SK-N-SH treated with all-trans-retinoic acid at 6 μM for 48 hours (cell line): Measurements from ENCODE around the gene NAT8.
"Not testable (repeated sequence)": the region's sequence is repeated elsewhere in the genome, so short reads cannot be mapped to it uniquely, and the experiment has no call there.

ENCODE experiments used
- BACH2 ChIP-seq: fragments of 250-450 bp; sonication (Bioruptor Pico); IDR thresholded peaks from 2 replicates; pipeline ENCODE4 v1.9.0; 2021; ENCODE audit warnings: mild to moderate bottlenecking, borderline replicate concordance
- CREB5 ChIP-seq: fragments of 250-450 bp; sonication (Bioruptor Pico); IDR thresholded peaks from 2 replicates; pipeline ENCODE4 v1.5.1; 2020; ENCODE audit warnings: low read depth, mild to moderate bottlenecking, moderate library complexity
- CSDC2 ChIP-seq: fragments of 250-450 bp; sonication (Bioruptor Pico); IDR thresholded peaks from 2 replicates; pipeline ENCODE4 v1.5.0; 2020; ENCODE audit warnings: mild to moderate bottlenecking, moderate library complexity
- ISL1 ChIP-seq: fragments of 250-450 bp; sonication (Bioruptor Pico); IDR thresholded peaks from 2 replicates; pipeline ENCODE4 v2.1.2; 2022; ENCODE audit warnings: mild to moderate bottlenecking, moderate library complexity
- SNAI2 ChIP-seq: fragments of 250-450 bp; sonication (Bioruptor Pico); IDR thresholded peaks from 2 replicates; pipeline ENCODE4 v1.5.0; 2020; ENCODE audit warnings: mild to moderate bottlenecking, moderate library complexity
- TCF4 ChIP-seq: fragments of 250-450 bp; sonication (Bioruptor Pico); IDR thresholded peaks from 2 replicates; pipeline ENCODE4 v1.8.0; 2021; ENCODE audit warnings: mild to moderate bottlenecking, moderate library complexity, borderline replicate concordance
- TOX ChIP-seq: fragments of 250-450 bp; sonication (Bioruptor Pico); IDR thresholded peaks from 2 replicates; pipeline ENCODE4 v1.8.0; 2021; ENCODE audit warnings: mild to moderate bottlenecking, moderate library complexity, borderline replicate concordance
- ZC3H10 ChIP-seq: fragments of 250-450 bp; sonication (Bioruptor Pico); IDR thresholded peaks from 2 replicates; pipeline ENCODE4 v1.5.1; 2021; ENCODE audit warnings: mild to moderate bottlenecking, moderate library complexity
- ZFP3 ChIP-seq: fragments of 250-450 bp; sonication (Bioruptor Pico); IDR thresholded peaks from 2 replicates; pipeline ENCODE4 v1.5.0; 2020; ENCODE audit warnings: mild to moderate bottlenecking, moderate library complexity
- ZFP30 ChIP-seq: fragments of 450-650 bp; formaldehyde crosslinking; IDR thresholded peaks from 2 replicates; pipeline ENCODE4 v1.5.0; 2022; ENCODE audit warnings: mild to moderate bottlenecking, moderate library complexity
- TF ChIP-seq, protein P1 (sequence below): fragments of 250-450 bp; sonication (Bioruptor Pico); IDR thresholded peaks from 2 replicates; pipeline ENCODE4 v1.8.0; 2020; ENCODE audit warnings: mild to moderate bottlenecking, moderate library complexity, borderline replicate concordance

GRCh38 chr2:73690372-73691088 is 48.3 kb upstream of the NAT8 start:
- not testable (repeated sequence) for TF ChIP-seq ZFP3 (CRISPR knock-in tag); CREB5 (CRISPR knock-in tag); CSDC2 (CRISPR knock-in tag); ZC3H10 (CRISPR knock-in tag); ZFP30 (CRISPR knock-in tag); SNAI2 (CRISPR knock-in tag); ISL1; TCF4 (CRISPR knock-in tag); TOX; BACH2 (CRISPR knock-in tag)
- TF ChIP-seq, protein P1, sequence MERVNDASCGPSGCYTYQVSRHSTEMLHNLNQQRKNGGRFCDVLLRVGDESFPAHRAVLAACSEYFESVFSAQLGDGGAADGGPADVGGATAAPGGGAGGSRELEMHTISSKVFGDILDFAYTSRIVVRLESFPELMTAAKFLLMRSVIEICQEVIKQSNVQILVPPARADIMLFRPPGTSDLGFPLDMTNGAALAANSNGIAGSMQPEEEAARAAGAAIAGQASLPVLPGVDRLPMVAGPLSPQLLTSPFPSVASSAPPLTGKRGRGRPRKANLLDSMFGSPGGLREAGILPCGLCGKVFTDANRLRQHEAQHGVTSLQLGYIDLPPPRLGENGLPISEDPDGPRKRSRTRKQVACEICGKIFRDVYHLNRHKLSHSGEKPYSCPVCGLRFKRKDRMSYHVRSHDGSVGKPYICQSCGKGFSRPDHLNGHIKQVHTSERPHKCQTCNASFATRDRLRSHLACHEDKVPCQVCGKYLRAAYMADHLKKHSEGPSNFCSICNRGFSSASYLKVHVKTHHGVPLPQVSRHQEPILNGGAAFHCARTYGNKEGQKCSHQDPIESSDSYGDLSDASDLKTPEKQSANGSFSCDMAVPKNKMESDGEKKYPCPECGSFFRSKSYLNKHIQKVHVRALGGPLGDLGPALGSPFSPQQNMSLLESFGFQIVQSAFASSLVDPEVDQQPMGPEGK (CRISPR knock-in tag), result not testable (repeated sequence)
